ENCODE results near the gene PRXL2A.

- TF ChIP-seq, protein P1, sequence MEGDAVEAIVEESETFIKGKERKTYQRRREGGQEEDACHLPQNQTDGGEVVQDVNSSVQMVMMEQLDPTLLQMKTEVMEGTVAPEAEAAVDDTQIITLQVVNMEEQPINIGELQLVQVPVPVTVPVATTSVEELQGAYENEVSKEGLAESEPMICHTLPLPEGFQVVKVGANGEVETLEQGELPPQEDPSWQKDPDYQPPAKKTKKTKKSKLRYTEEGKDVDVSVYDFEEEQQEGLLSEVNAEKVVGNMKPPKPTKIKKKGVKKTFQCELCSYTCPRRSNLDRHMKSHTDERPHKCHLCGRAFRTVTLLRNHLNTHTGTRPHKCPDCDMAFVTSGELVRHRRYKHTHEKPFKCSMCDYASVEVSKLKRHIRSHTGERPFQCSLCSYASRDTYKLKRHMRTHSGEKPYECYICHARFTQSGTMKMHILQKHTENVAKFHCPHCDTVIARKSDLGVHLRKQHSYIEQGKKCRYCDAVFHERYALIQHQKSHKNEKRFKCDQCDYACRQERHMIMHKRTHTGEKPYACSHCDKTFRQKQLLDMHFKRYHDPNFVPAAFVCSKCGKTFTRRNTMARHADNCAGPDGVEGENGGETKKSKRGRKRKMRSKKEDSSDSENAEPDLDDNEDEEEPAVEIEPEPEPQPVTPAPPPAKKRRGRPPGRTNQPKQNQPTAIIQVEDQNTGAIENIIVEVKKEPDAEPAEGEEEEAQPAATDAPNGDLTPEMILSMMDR (IDR thresholded peaks at IDR 0.05): no peak
- TF ChIP-seq RXRA (IDR thresholded peaks at IDR 0.05; ENCODE audit: borderline replicate concordance, low read depth): no peak
- no peak for TF ChIP-seq PBX3 (IDR thresholded peaks at IDR 0.05)
- TF ChIP-seq POLR2AphosphoS5 (IDR thresholded peaks at IDR 0.05; ENCODE audit: low read depth, low read length): no peak
- TF ChIP-seq JUND (IDR thresholded peaks at IDR 0.05): no peak
- TF ChIP-seq MAX (IDR thresholded peaks at IDR 0.05; ENCODE audit: low read depth): no peak
- no peak for TF ChIP-seq RCOR1 (IDR thresholded peaks at IDR 0.05; ENCODE audit: low read length)
- TF ChIP-seq CHD2 (IDR thresholded peaks at IDR 0.05; ENCODE audit: low read length, partially characterized antibody): no peak
- no peak for TF ChIP-seq SIN3A (IDR thresholded peaks at IDR 0.05; ENCODE audit: borderline replicate concordance, low read depth, low read length)
- TF ChIP-seq EZH2phosphoT487 (IDR thresholded peaks at IDR 0.05; ENCODE audit: borderline replicate concordance, low read depth): no peak
- TF ChIP-seq, protein P2, sequence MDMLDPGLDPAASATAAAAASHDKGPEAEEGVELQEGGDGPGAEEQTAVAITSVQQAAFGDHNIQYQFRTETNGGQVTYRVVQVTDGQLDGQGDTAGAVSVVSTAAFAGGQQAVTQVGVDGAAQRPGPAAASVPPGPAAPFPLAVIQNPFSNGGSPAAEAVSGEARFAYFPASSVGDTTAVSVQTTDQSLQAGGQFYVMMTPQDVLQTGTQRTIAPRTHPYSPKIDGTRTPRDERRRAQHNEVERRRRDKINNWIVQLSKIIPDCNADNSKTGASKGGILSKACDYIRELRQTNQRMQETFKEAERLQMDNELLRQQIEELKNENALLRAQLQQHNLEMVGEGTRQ (IDR thresholded peaks at IDR 0.05; ENCODE audit: borderline replicate concordance, low read depth, low read length): no peak
- TF ChIP-seq IRF3 (IDR thresholded peaks at IDR 0.05; ENCODE audit: low read depth, low read length): no peak
- TF ChIP-seq, protein P3, sequence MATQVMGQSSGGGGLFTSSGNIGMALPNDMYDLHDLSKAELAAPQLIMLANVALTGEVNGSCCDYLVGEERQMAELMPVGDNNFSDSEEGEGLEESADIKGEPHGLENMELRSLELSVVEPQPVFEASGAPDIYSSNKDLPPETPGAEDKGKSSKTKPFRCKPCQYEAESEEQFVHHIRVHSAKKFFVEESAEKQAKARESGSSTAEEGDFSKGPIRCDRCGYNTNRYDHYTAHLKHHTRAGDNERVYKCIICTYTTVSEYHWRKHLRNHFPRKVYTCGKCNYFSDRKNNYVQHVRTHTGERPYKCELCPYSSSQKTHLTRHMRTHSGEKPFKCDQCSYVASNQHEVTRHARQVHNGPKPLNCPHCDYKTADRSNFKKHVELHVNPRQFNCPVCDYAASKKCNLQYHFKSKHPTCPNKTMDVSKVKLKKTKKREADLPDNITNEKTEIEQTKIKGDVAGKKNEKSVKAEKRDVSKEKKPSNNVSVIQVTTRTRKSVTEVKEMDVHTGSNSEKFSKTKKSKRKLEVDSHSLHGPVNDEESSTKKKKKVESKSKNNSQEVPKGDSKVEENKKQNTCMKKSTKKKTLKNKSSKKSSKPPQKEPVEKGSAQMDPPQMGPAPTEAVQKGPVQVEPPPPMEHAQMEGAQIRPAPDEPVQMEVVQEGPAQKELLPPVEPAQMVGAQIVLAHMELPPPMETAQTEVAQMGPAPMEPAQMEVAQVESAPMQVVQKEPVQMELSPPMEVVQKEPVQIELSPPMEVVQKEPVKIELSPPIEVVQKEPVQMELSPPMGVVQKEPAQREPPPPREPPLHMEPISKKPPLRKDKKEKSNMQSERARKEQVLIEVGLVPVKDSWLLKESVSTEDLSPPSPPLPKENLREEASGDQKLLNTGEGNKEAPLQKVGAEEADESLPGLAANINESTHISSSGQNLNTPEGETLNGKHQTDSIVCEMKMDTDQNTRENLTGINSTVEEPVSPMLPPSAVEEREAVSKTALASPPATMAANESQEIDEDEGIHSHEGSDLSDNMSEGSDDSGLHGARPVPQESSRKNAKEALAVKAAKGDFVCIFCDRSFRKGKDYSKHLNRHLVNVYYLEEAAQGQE (IDR thresholded peaks at IDR 0.05; ENCODE audit: low read depth, low read length): no peak
Measured at GRCh38 chr10:80392250-80392649, 16.1 kb upstream of the PRXL2A start.

Measured in SK-N-SH (cell line).